Sigmoid colon (tissue), 7 donors: Measurements from ENCODE around the gene TMPRSS11D. TPM values are rescaled to one million over a fixed set of nuclear protein-coding genes. Genes with fewer than 3 reads are reported as not detected.

Experiments
- DNase-seq: peaks from one replicate; pipeline ENCODE4 v3.0.0-alpha.2; 2019
- H3K27ac ChIP-seq, 4 donors: fragments of 200-600 bp; sonication (generic); one replicate each; pipeline ENCODE4 v1.5.1; 2016 to 2019; ENCODE audit warnings: mild to moderate bottlenecking in 1 of 4
- H3K27me3 ChIP-seq, 3 donors: fragments of 200-600 bp; sonication (generic); one replicate each; pipeline ENCODE4 v1.5.1; 2019; ENCODE audit warnings: mild to moderate bottlenecking in 1 of 3
- H3K36me3 ChIP-seq, 4 donors: fragments of 200-600 bp; sonication (generic); one replicate each; pipeline ENCODE4 v1.5.1; 2016 to 2019
- H3K4me1 ChIP-seq, 4 donors: fragments of 200-600 bp; sonication (generic); one replicate each; pipeline ENCODE4 v1.5.1; 2017 to 2019
- H3K4me3 ChIP-seq, 4 donors: fragments of 200-600 bp; sonication (generic); one replicate each; pipeline ENCODE4 v1.5.1; 2017 to 2019; ENCODE audit warnings: mild to moderate bottlenecking in 2 of 4, moderate library complexity in 1 of 4
- H3K9me3 ChIP-seq, 4 donors: fragments of 200-600 bp in 3 of 4; sonication (generic) in 3 of 4; one replicate each; pipeline versions ENCODE4 v1.5.1 to v1.6.1; 2013 to 2019
- CTCF ChIP-seq, 4 experiments: fragments of 450-650 bp in 3 of 4; fragments of 200-600 bp in 1 of 4; IDR thresholded peaks; one replicate each; pipeline ENCODE4 v1.5.1; 2016 to 2019; ENCODE audit warnings: antibody characterized with exemption in 4 of 4, mild to moderate bottlenecking in 3 of 4, moderate library complexity in 2 of 4
- EP300 ChIP-seq, 4 donors: sonication (generic); formaldehyde crosslinking; IDR thresholded peaks; one replicate each; pipeline ENCODE4 v1.6.1; 2017; ENCODE audit warnings: antibody characterized with exemption in 4 of 4
- POLR2A ChIP-seq, 2 donors: fragments of 450-650 bp; IDR thresholded peaks; one replicate each; pipeline ENCODE4 v1.6.1; 2016; ENCODE audit warnings: antibody characterized with exemption in 2 of 2, mild to moderate bottlenecking in 2 of 2, moderate library complexity in 2 of 2
- POLR2AphosphoS5 ChIP-seq, 4 donors: sonication (generic); formaldehyde crosslinking; IDR thresholded peaks; one replicate each; pipeline ENCODE4 v1.6.1; 2017; ENCODE audit warnings: antibody characterized with exemption in 4 of 4
- WGBS, 2 donors: extraction: QIAGEN DNeasy Blood & Tissue Kit; methylation state at CpG; one replicate each; pipeline ENCODE4 v1.1.7; 2013; 5-methylcytosine and 5-hydroxymethylcytosine counted together
- intact Hi-C: fragments of 100-400 bp; cut with DNase I; formaldehyde crosslinking; loops from one replicate; pipeline ENCODE4 v1.15.1; 2023
- polyA plus RNA-seq, 3 donors: library from polyadenylated mRNA; stranded (reverse); fragments of 200-250 nt; gene quantifications; one replicate each; pipeline ENCODE4 v1.2.3, GENCODE V29; 2013
- total RNA-seq, 4 donors: library from RNA; depleted of rRNA; stranded (reverse); fragments of >200 nt; gene quantifications; one replicate each; pipeline ENCODE4 v1.1.0, GENCODE V29; 2016
- donor health status: healthy with polysubstance abuse.
- donor health status: Bipolar disorder and iron deficiency.
- donor health status: healthy.

Gene TMPRSS11D
- total and polyA plus RNA-seq, 7 donors: 0.07 TPM; not detected in 6

- no peak overlapping the region for H3K27ac ChIP-seq
- no peak for DNase-seq
- no peak overlapping the region for H3K4me3 ChIP-seq
- H3K27me3 ChIP-seq: no peaks in the 10 kb centered on the region
- intact Hi-C loops: no loop called here
- no peaks in the 10 kb centered on the region for H3K9me3 ChIP-seq
- TF ChIP-seq CTCF (IDR thresholded peaks at IDR 0.05) (no peak), EP300 (IDR thresholded peaks at IDR 0.05) (no peak), POLR2A (IDR thresholded peaks at IDR 0.05) (no peak), POLR2AphosphoS5 (IDR thresholded peaks at IDR 0.05) (no peak)
- 69 to 71% methylated on average over 5 of the region's 5 CpGs for WGBS, 2 donors
- no peaks in the 10 kb centered on the region for H3K36me3 ChIP-seq
- no peaks in the 10 kb centered on the region for H3K4me1 ChIP-seq
Measured at GRCh38 chr4:67915400-67915966, 31.7 kb upstream of the TMPRSS11D start.

GRCh38 chr4:67912080-67912479 lies 28.3 kb upstream of the TMPRSS11D start:
- intact Hi-C loops: no loop called here
- Histone ChIP-seq H3K27ac (no peak overlapping the region), H3K4me3 (no peak overlapping the region), H3K4me1 (no peaks in the 10 kb centered on the region), H3K9me3 (no peaks in the 10 kb centered on the region), H3K36me3 (no peaks in the 10 kb centered on the region), H3K27me3 (no peaks in the 10 kb centered on the region)
- TF ChIP-seq POLR2AphosphoS5 (IDR thresholded peaks at IDR 0.05) (no peak), CTCF (IDR thresholded peaks at IDR 0.05) (no peak), POLR2A (IDR thresholded peaks at IDR 0.05) (no peak), EP300 (IDR thresholded peaks at IDR 0.05) (no peak)
- WGBS, 2 donors: 58 to 79% methylated on average over 2 of the region's 2 CpGs
- no peak for DNase-seq

GRCh38 chr4:67911638-67912037 lies 27.8 kb upstream of the TMPRSS11D start:
- intact Hi-C loops: no loop called here
- 27 to 62% methylated on average over 3 of the region's 3 CpGs for WGBS, 2 donors

GRCh38 chr4:67911141-67911540 lies 27.3 kb upstream of the TMPRSS11D start:
- no peaks in the 10 kb centered on the region for H3K4me1 ChIP-seq
- H3K4me3 ChIP-seq: no peak overlapping the region
- H3K27me3 ChIP-seq: no peaks in the 10 kb centered on the region
- WGBS, 2 donors: 37 to 69% methylated on average over 4 of the region's 4 CpGs
- no peaks in the 10 kb centered on the region for H3K36me3 ChIP-seq
- no peaks in the 10 kb centered on the region for H3K9me3 ChIP-seq
- H3K27ac ChIP-seq: no peak overlapping the region
- TF ChIP-seq POLR2AphosphoS5 (IDR thresholded peaks at IDR 0.05) (no peak), POLR2A (IDR thresholded peaks at IDR 0.05) (no peak), CTCF (IDR thresholded peaks at IDR 0.05) (no peak), EP300 (IDR thresholded peaks at IDR 0.05) (no peak)
- no peak for DNase-seq
- intact Hi-C loops: no loop called here

More at GRCh38 chr4:67911638-67912037, 27.8 kb upstream of the TMPRSS11D start:
- Histone ChIP-seq H3K4me1 (no peaks in the 10 kb centered on the region), H3K4me3 (no peak overlapping the region), H3K36me3 (no peaks in the 10 kb centered on the region), H3K27ac (no peak overlapping the region), H3K9me3 (no peaks in the 10 kb centered on the region), H3K27me3 (no peaks in the 10 kb centered on the region)
- DNase-seq: no peak
- no peak for TF ChIP-seq POLR2AphosphoS5 (IDR thresholded peaks at IDR 0.05)
- TF ChIP-seq POLR2A (IDR thresholded peaks at IDR 0.05): no peak
- no peak for TF ChIP-seq EP300 (IDR thresholded peaks at IDR 0.05)
- TF ChIP-seq CTCF (IDR thresholded peaks at IDR 0.05): no peak

- DNase-seq: no peak
- Histone ChIP-seq H3K36me3 (no peaks in the 10 kb centered on the region), H3K9me3 (no peaks in the 10 kb centered on the region), H3K4me3 (no peak overlapping the region), H3K27ac (no peak overlapping the region), H3K27me3 (no peaks in the 10 kb centered on the region), H3K4me1 (no peaks in the 10 kb centered on the region)
- intact Hi-C loops: no loop called here
- no peak for TF ChIP-seq CTCF (IDR thresholded peaks at IDR 0.05)
- no peak for TF ChIP-seq POLR2AphosphoS5 (IDR thresholded peaks at IDR 0.05)
- TF ChIP-seq EP300 (IDR thresholded peaks at IDR 0.05): no peak
- TF ChIP-seq POLR2A (IDR thresholded peaks at IDR 0.05): no peak
- WGBS, 2 donors: 15 to 21% methylated on average over 1 of the region's 1 CpG
Measured at GRCh38 chr4:67910585-67910905, 26.7 kb upstream of the TMPRSS11D start.
